HT1080 (cell line): Measurements from ENCODE around the gene RHOT2. TPM values are rescaled to one million over a fixed set of nuclear protein-coding genes. Genes with fewer than 3 reads are reported as not detected.

Source experiments
- DNase-seq: peaks from one replicate; pipeline ENCODE4 v3.0.0-alpha.2; 2015; ENCODE audit warnings: low read depth
- total RNA-seq: library from RNA; depleted of rRNA; stranded (reverse); fragments of >200 nt; shearing (Covaris generic); gene quantifications from 2 replicates; pipeline ENCODE4 v1.2.3, GENCODE V29; 2014

The RHOT2 gene
- total RNA-seq, 1 experiment from 2014 or later: 95.4 TPM

DNA sequence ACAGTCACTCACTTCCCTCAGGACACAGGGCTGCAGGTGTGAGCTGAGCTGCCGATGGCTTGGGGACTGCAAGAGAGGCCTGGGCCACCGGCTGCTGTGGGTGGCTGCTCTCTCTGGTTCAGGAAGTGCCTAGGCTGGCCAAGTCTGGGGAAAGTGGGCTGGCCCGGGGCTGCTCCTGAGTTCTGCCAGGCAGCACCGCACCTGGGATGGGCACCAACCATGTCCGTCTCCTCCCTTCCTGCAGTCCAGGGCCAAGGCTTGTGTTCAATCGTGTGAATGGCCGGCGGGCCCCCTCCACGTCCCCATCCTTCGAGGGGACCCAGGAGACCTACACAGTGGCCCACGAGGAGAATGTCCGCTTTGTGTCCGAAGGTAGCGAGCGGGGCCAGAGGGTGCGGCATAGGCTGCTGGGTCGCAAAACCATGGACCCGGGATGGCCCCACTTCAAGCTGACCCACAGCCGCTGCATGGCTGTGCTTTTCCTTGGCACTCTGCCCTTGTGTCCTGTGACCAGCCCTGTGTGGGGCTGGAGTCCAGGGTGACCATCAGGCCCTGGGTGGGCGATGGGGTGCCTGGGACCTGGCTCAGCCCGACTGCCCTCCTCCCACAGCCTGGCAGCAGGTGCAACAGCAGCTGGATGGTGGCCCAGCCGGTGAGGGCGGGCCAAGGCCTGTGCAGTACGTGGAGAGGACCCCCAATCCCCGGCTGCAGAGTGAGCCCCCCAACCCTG, 20.6 kb upstream of the RHOT2 start:
- DNase-seq: no peak

DNA sequence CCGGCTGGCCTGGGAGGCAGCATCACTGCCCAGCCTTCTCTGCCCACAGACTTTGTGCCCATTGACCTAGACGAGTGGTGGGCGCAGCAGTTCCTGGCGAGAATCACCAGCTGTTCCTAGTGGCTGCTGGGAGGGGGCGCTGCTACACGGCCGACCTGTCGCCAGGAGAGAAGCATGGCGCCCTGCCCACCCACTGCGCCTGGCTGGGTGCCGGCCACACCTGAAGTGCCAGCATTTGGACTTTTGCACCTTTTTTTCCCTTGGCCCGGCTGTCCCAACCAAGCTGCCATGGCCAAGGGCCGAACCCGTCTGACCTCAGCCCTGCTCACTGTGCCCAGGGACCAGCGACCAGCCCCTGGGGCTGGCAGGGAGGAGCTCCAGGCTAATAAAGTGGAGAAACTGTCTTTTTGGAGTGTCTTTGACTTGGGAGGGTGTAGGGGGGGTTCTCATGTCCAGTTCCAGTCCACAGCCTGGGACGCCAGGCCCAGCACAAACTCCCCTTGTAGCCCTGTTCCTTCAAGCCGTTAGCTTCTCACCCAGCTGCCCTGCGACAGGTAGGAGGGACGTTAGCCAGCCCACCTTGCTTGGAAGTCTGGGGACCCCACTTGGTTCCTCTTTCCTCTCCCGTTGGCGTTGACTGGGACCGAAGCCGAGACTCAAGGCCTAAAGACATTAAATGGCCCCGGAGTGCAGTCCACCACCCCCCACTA, 19.7 kb upstream of the RHOT2 start:
- DNase-seq: peak; percentile 54

DNA sequence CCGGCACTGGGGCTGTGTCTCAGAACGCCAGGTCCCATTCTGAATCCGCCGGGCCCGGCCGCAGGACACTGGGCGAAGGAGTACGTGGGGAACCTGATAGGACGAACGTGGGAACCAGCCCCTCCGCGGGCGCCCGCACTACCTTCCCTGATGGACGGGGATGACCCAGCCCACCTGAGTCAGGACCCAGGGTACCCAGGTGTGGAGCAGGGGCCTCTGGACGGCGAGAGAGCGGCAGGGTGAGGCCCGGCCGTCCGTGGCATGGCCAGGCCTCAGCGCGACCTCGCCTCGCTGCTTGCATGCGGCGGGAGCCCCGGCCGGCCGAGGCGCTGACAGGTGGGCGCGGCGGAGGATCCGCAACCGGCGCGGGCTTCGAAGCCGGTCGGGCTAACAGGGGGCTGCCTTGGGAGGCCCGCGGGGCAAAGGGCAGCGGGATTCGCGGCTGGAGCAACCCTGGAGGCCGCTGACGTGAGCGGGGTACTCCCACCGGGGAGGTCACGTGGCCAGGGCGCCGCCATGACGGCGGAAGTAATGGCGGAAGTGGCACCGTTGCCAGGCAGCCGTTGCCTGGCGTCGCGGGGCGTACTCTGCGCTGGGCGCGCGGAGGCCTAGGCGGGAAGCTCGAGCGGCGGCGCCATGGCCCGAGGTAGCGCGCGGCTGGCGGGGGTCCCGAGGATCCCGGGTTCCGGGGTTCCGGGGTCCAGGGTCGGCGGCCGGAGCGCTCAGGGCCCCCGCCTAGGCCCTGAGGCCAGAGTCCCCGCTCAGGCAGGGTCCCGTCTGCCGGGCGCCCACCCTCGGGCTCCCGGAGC, 18.9 kb upstream of the RHOT2 start, which contains the start of gene WDR90:
WDR90 (plus strand) TSS at position 585 of the 809 bp plus-strand sequence; CDS start at position 637, 52 bp downstream.
- peak; percentile 88 for DNase-seq

- no peak for DNase-seq
Measured at GRCh38 chr16:649631-650030, 18.3 kb upstream of the RHOT2 start.

- no peak for DNase-seq
Measured at GRCh38 chr16:651844-652243, 16.1 kb upstream of the RHOT2 start.

GRCh38 chr16:652454-653305, 15.3 kb upstream of the RHOT2 start:
- DNase-seq: no peak

DNA sequence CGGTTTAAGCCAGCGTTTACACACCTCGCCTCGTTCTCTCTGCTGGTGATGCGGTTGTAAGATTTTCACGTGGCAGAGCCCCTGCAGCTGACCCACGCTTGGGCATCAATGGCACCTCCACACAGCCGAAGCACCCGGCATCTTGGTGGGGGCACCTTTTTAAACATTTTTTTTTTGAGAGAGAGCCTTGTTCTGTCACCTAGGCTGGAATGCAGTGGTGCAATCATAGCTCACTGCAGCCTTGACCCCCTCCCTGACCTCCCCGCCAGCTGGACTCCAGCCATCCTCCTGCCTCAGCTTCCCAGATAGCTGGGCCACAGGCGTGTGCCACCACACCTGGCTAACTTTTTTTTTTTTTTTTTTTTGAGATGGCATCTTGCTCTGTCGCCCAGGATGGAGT, 13.9 kb upstream of the RHOT2 start:
- DNase-seq: no peak

DNA sequence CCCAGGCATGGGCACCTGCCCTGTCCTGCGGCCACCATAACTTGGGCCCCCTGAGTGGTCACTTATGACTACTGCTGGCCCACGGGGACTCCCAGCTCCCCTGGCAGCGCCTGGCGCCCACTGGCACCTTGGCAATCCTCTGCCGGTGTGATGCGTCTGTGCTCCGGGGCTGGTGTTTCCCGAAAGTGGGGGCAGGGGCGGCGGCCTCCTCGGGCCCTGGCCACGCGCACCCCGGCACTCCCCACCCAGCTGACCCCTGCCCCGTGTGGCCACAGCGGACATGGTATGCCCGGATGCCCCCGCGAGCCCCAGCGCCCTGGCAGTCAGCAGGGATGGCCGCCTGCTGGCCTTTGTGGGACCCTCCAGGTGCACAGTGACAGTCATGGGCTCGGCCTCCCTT, 10.4 kb upstream of the RHOT2 start:
- DNase-seq: no peak

DNA sequence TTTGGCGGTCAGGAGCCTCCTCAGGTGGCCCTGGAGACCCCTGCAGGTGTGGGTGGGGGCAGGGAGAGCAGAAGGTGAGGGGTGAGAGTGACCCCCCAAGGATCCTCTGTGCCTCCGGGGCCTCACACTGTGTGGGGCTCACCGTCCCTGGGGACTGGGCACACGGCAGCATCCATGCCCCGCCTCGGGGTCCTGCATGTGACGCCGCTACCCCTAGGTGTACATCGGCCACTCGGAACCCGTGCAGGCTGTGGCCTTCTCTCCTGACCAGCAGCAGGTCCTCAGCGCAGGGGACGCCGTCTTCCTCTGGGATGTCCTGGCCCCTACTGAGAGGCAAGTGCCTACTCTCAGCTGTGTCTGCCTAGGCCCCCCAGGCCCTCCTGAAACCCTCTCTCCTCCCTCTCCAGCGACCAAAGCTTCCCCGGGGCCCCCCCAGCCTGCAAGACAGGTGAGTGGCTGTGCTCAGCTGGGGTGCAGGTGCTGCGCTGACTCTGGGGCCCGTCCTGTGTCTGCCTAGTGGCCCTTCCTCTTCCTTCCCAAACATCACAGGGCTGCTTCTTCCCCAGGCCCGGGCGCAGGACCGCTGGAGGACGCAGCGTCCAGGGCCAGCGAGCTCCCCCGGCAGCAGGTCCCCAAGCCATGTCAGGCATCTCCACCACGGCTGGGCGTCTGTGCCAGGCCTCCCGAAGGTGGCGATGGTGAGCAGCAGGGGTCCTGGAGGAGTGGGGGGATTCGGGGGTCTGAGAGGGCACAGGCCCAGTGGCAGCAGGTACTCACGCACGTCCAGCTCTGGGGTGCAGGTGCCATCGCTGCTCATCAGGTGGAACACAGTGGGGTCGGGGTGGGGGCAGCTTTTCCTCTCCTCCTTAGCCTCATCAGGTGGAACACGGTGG, 9.0 kb upstream of the RHOT2 start:
- no peak for DNase-seq

DNA sequence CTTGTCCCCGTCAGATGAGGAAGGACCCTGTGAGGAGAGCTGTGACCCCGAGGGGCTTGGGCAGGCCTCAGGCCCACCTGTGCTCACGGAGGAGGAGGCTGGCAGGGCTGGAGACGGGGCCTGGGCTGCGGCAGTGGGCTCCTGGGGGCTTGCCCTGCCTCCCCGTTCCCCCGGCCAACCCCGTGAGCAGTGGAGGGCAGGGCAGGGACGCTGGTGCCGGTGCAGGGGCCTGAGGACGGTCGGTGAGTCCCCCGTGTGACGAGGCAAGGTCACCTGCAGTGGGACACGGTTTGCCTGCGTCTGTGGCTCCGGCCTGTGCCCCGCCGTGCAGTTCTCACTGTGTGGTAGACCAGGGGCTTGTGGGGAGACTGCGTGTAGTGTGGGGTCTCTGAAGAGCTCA, 8.3 kb upstream of the RHOT2 start:
- no peak for DNase-seq

DNA sequence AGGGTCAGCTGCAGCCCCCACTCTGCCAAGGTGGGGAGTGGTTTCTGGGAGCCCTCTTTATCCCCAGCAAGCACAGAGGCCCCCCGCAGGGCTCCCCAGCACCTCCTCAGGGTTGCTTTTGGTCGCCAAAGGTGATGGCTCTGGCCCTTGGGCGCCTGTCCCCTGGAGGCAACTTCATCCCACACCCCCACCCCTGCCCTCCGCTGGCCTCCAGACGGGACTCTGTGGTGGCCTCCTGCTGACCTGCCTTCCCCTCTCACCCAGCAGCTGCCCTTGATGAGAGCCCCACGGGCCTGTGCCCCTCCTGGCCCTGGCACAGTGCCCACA, 7.8 kb upstream of the RHOT2 start:
- no peak for DNase-seq

DNA sequence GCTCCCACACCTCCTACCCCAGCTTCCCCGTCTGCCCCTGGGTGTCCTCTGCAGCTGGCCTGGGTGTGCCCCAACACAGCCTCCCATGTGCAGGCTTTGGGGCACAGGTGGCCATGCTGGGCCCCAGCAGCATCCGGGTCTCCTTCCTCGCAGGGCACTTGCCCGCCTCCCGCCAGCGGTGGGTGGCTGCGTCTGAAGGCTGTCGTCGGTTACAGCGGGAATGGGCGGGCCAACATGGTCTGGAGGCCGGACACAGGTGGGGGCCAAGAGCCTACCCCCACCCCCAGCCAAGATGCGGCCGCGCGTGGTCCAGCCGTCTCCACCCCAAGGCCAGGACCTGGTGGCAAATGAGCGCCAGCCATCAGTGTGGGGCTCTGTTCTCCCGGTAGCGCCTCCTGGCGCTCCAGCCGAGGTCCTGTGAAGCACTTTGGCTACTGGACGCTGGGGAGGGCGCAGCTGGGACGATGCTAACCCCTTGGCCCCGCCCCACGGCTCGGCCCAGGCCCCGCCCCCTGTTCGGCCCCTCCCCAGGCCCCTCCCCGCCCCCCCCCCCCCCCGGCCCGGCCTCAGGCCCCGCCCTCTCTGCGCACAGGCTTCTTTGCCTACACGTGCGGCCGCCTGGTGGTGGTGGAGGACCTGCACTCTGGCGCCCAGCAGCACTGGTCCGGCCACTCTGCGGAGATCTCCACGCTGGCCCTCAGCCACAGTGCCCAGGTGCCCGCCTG, 7.3 kb upstream of the RHOT2 start:
- no peak for DNase-seq

GRCh38 chr16:661184-661821, 6.6 kb upstream of the RHOT2 start:
- DNase-seq: no peak

DNA sequence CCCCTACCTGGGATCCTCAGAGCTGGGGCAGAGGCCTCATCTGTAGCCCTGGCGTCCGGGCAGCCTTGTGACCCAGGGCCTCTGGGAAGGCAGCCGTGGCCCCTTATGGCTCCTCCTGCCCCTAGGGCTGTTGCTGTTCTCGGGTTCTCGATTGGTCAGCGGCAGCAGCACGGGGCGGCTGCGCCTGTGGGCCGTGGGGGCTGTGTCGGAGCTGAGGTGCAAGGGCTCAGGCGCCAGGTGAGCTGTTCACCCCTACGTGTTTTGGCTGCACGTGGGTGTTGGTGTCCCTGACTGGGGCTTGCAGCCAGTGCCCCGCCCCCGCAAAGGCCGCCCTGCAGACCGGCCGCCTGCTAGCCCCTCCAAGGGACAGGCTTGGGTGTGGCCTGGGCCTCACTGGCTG, 5.8 kb upstream of the RHOT2 start:
- no peak for DNase-seq

- DNase-seq: no peak
Measured at GRCh38 chr16:662597-662996, 5.3 kb upstream of the RHOT2 start.

DNA sequence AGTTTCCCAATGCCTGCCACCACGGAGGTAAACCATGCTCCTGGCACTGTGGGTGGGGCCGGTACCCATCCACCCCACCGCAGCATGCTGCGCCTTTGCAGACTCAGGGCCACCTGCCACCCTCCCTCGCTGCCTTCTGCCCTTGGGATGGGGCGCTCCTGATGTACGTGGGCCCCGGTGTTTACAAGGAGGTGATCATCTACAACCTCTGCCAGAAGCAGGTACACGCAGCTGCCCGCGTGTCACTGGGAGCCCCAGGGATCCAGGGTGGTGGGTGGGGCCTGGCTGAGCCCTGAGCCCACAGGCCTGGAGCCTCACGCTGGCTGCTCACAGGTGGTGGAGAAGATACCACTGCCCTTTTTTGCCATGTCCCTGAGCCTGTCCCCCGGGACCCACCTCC, 1.4 kb upstream of the RHOT2 start:
- no peak for DNase-seq

DNA sequence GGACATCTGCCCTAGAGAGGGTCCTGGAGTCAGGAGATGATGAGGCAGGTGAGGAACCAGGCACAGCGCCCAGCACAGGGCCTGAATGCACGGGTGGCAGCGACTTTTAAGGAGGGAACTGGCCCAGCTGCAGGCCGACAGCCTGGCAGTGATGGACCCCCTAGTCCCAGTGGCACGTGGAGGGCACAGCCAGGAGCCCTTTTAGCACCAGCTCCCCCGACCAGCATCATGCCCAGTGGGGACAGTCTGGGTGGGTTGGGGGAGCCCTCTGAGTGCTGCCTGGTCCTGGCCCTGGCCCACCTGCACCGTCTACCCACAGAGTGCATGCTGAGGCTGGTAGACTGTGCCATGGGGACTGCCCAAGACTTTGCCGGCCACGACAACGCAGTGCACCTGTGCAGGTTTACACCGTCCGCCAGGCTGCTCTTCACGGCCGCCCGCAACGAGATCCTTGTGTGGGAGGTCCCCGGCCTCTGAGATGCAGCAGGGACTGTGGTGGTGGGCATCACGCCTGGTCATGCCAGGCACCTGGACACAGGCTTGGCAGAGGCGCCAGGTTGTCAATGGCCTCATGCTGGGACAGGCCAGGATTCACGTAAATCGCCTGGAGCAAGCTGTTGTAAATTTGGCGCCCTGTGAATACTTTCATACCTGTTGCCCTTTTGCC, 686 bp upstream of the RHOT2 start:
- no peak for DNase-seq

DNA sequence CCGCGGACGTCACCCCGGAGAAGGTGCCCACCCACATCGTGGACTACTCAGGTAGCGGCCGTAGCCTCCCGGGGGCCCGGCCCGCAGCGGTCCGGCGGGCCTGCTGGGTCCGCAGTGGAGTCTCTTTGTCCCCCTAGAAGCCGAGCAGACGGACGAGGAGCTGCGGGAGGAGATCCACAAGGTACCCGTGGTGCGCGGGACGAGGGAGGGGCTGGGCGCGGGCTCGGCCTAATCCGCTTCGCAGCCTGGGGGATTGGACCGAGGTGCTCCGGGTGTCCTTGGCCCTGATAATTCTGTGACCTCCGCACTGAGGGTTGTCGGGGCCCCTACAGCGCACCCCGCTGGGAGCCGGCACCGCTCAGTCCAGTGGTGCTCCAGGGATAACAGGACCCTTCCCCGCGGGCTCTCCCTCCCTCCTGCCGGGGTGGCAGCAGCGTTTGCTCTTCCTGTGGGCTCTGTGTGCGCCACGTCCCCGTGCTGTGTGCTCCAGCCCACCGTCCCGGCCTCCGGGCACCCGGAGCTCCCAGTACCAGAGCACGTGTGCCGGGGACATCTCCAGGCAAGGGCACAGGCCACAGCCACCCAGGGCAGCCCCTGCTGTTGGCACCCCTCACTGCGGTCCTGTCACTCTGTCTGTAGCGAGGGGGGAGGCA, 713 bp downstream of the RHOT2 start:
- no peak for DNase-seq
